GM12875 (cell line): ENCODE results near the gene IL1RAPL2.

ENCODE experiments used
- H3K4me3 ChIP-seq: one replicate; pipeline ENCODE4 v1.5.1; 2011; ENCODE audit warnings: low read depth, low read length, control low read depth
- TF ChIP-seq, protein P1 (sequence below): IDR thresholded peaks from 2 replicates; pipeline ENCODE4 v1.5.1; 2011; ENCODE audit warnings: low read depth, mild to moderate bottlenecking, control low read depth, inconsistent platforms, low read length, moderate library complexity, borderline replicate concordance; ENCODE audit not compliant: insufficient read depth

The IL1RAPL2 gene

GRCh38 chrX:105700331-105700730 lies 1134.3 kb downstream of the IL1RAPL2 start:
- H3K4me3 ChIP-seq: no peak overlapping the region
- TF ChIP-seq, protein P1, sequence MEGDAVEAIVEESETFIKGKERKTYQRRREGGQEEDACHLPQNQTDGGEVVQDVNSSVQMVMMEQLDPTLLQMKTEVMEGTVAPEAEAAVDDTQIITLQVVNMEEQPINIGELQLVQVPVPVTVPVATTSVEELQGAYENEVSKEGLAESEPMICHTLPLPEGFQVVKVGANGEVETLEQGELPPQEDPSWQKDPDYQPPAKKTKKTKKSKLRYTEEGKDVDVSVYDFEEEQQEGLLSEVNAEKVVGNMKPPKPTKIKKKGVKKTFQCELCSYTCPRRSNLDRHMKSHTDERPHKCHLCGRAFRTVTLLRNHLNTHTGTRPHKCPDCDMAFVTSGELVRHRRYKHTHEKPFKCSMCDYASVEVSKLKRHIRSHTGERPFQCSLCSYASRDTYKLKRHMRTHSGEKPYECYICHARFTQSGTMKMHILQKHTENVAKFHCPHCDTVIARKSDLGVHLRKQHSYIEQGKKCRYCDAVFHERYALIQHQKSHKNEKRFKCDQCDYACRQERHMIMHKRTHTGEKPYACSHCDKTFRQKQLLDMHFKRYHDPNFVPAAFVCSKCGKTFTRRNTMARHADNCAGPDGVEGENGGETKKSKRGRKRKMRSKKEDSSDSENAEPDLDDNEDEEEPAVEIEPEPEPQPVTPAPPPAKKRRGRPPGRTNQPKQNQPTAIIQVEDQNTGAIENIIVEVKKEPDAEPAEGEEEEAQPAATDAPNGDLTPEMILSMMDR: no peak

DNA sequence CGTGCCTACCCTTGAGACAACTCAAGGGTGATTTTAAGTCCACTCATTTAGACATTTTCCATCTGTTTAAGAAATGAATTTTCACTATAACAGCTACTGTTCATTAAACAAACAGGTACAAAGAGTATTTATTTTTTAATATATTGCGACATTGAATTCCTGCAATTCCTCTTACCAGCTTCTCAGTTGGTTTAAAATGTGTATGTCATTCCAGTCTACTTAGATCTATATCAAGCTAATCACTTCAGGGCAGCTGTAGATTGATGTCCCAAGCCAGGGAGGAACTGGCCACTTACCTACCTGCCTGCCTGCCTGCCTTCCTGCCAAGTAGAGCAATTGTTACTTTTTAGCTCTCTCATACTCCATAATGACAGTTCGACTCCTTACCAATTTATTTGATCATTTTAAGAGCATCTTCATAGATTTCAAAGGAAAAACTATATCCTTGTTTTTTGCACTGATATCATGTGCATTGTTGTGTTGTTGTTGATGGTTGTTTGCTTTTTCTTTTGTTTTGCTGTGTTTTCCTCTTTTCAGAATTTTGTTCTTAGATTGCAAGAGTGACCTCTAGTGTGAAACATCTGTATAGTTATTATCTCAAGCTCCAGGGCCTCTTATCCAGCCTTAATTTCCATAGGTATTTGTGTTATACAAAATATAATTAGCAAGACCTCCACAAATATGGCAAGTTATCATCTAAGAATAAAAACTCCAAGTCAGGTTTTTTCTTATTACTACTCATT lies 1135.5 kb downstream of the IL1RAPL2 start:
- H3K4me3 ChIP-seq: no peak overlapping the region
- TF ChIP-seq, protein P1: no peak

GRCh38 chrX:105703876-105704275 lies 1137.9 kb downstream of the IL1RAPL2 start:
- H3K4me3 ChIP-seq: no peak overlapping the region
- TF ChIP-seq, protein P1: no peak

GRCh38 chrX:105706041-105706440 lies 1140.0 kb downstream of the IL1RAPL2 start:
- TF ChIP-seq, protein P1: no peak

GRCh38 chrX:105711805-105712204 lies 1145.8 kb downstream of the IL1RAPL2 start:
- TF ChIP-seq, protein P1: no peak
- no peak overlapping the region for H3K4me3 ChIP-seq

More at GRCh38 chrX:105706041-105706440, 1140.0 kb downstream of the IL1RAPL2 start:
- no peak overlapping the region for H3K4me3 ChIP-seq

DNA sequence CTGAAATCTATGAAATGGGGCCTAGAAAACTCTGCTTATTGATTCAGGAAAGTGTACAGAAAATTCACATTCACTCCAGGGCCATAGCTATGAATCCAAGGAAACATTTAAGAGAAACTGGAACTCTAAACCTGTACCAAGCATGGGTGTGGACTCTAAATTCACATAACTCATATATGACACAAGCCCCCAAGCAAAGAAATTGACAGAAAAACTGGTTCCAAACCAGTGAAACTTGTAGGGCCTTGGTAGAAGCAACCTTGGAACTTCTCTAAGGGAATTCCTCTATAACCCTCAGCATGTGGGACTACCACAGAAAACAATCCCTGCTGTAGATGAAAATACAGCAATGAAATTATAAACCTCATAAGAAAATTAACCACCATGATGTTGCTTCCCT lies 1149.7 kb downstream of the IL1RAPL2 start:
- no peak overlapping the region for H3K4me3 ChIP-seq
- TF ChIP-seq, protein P1: no peak
